Esophagus (tissue), 2 donors: Measurements from ENCODE around the gene GJD3. TPM values are rescaled to one million over a fixed set of nuclear protein-coding genes. Genes with fewer than 3 reads are reported as not detected.

ENCODE experiments used
- H3K27ac ChIP-seq, 2 donors: one replicate each; pipeline ENCODE4 v1.5.1; 2013; ENCODE audit warnings: low read depth in 2 of 2, mild to moderate bottlenecking in 2 of 2, inconsistent platforms in 1 of 2, low read length in 1 of 2, moderate library complexity in 1 of 2
- H3K27me3 ChIP-seq, 2 donors: one replicate each; pipeline ENCODE4 v1.6.1; 2013; ENCODE audit warnings: low read length in 2 of 2, control low read depth in 1 of 2, mild to moderate bottlenecking in 1 of 2; ENCODE audit not compliant: insufficient read depth in 2 of 2, control insufficient read depth in 1 of 2
- H3K36me3 ChIP-seq, 2 donors: one replicate each; pipeline ENCODE4 v1.6.1; 2013; ENCODE audit warnings: low read length in 1 of 2; ENCODE audit not compliant: control insufficient read depth in 2 of 2, insufficient read depth in 2 of 2
- H3K4me1 ChIP-seq, 2 donors: one replicate each; pipeline ENCODE4 v1.6.1; 2013; ENCODE audit warnings: low read length in 1 of 2; ENCODE audit not compliant: control insufficient read depth in 2 of 2, insufficient read depth in 2 of 2
- H3K4me3 ChIP-seq, 2 donors: one replicate each; pipeline ENCODE4 v1.5.1; 2013; ENCODE audit warnings: low read length in 2 of 2, mild to moderate bottlenecking in 2 of 2, low read depth in 1 of 2, moderate library complexity in 1 of 2
- H3K9me3 ChIP-seq, 2 donors: one replicate each; pipeline ENCODE4 v1.6.1; 2013; ENCODE audit warnings: mild to moderate bottlenecking in 2 of 2, low read depth in 1 of 2, low read length in 1 of 2, moderate library complexity in 1 of 2; ENCODE audit not compliant: control insufficient read depth in 2 of 2, insufficient read depth in 1 of 2
- WGBS, 2 donors: extraction: QIAGEN DNeasy Blood & Tissue Kit; methylation state at CpG; one replicate each; pipeline ENCODE4 v1.1.7; 2013; 5-methylcytosine and 5-hydroxymethylcytosine counted together
- polyA plus RNA-seq, 2 donors: library from polyadenylated mRNA; stranded (reverse); fragments of 200-250 nt; gene quantifications; one replicate each; pipeline ENCODE4 v1.2.3, GENCODE V29; 2013
- donor health status: healthy with polysubstance abuse.
- donor health status: Bipolar disorder and iron deficiency.

GJD3 gene
- polyA plus RNA-seq, 2 donors: 0.68 to 1.0 TPM

DNA sequence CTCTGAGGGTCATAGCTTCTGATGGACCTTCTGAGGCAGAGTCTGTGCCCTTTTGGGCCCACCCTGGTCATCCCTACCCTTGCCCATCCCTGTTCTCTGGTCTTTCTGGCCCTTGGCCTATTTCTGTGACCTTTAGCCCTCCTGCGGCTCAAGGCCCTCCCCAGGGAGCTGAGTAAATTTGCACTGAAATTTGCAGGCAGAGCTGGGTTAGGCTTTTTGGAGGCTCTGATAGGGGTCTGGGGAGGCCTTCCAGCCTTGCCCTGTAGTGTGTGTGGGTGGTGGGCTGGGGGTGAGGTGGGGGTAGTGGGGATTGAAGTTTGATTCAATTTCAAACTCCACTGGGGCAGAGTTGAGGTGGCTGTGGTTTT lies 37.7 kb downstream of the GJD3 start:
- Histone ChIP-seq H3K27me3 (no peaks in the 10 kb centered on the region), H3K4me3 (no peak overlapping the region), H3K27ac (peak overlapping the region in 1 of 2 donors; percentile 45), H3K9me3 (no peaks in the 10 kb centered on the region), H3K36me3 (peaks cover 0 to 2% of the 10 kb centered on the region in 2 donors), H3K4me1 (peaks cover 20 to 54% of the 10 kb centered on the region in 2 donors)
- 45 to 53% methylated on average over 1 of the region's 1 CpG for WGBS, 2 donors

DNA sequence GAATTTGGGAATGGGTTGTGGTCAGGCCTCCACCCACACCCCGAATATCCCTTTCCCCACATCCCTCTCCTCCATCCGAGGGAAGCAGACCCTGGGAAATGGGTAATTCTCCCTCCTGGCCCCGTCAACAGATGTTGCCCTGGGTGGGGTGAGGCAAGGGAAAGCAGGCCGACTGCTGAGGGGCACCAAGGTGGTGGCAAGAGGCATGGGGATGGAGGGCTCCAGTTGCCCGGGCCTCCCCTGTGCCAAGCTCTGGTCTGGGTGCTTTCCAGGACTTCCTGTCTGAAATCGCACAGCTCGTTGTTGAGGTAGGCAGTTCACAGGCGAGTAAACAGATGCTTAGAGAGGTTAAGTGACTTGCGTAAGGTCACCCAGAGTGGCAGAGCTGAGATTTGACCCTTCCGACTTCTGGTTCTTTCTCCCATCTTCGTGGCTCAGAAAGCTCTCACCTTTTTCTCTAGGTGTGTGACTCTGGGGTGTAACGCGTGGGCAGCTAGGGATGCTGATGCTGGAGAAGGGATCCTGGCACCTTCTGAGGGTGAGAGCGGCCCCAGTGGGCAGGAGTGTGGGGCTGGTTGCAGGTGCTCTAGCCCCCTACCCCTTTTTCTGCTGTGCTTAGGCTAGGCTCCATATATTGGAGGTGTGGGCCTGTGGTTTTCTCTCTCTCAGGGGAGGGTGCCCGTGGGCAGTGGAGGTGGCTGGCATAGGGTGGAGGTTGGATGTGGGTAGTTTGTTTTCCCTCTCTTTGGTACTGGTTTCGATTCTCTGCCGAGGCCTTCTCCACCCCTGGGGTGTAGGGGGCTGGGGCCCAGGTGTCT lies 38.3 kb downstream of the GJD3 start:
- Histone ChIP-seq H3K9me3 (no peaks in the 10 kb centered on the region), H3K27ac (peak overlapping the region; percentile 22 to 45)
- 53 to 54% methylated on average over 17 of the region's 17 CpGs for WGBS, 2 donors

DNA sequence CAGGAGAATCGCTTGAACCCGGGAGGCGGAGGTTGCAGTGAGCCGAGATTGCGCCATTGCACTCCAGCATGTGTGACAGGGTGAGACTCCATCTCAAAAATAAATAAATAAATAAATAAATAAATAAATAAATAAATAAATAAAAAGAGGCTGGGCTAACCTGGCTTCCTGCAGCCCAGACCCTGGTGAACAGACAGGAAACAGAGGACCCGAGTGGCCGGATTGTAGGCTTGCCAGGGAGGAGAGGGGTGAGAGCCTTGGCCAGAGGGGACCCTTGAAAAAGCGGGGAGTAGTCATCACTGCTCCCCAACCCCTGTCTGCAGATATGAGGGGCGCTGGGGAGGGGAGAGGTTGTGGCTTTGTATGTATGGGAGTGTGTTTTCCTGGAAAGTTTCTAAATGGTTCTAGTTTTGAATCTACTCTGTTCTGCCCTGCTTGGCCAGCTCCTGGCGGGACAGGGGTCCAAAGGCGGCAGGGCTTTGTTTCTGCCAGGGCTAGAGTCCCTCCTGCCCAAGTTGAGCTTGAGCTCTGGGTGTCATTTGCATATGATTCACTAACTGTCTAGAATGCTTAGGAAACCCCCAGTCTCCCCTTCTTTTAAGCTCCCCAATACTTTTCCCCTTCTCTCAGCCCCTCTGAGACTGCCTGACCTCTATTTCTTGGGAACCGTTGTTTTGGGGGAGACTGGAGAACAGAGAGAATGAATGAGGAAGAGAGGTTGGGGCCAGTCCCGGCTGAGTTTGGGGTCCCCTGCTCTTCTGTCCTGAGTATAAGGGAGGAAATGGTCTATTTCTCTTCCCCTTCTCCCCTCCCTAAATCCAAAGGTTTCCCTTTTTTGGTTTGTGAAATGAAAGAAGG lies 39.2 kb downstream of the GJD3 start:
- Histone ChIP-seq H3K9me3 (no peaks in the 10 kb centered on the region), H3K27ac (peak overlapping the region; percentile 38 to 45), H3K4me3 (no peak overlapping the region), H3K27me3 (no peaks in the 10 kb centered on the region), H3K36me3 (peaks cover 0 to 2% of the 10 kb centered on the region in 2 donors), H3K4me1 (peaks cover 17 to 51% of the 10 kb centered on the region in 2 donors)
- WGBS, 2 donors: 78 to 80% methylated on average over 13 of the region's 13 CpGs

More for the DNA sequence above, 38.3 kb downstream of the GJD3 start:
- Histone ChIP-seq H3K4me3 (no peak overlapping the region), H3K4me1 (peaks cover 23 to 53% of the 10 kb centered on the region in 2 donors), H3K36me3 (peaks cover 0 to 2% of the 10 kb centered on the region in 2 donors), H3K27me3 (no peaks in the 10 kb centered on the region)

DNA sequence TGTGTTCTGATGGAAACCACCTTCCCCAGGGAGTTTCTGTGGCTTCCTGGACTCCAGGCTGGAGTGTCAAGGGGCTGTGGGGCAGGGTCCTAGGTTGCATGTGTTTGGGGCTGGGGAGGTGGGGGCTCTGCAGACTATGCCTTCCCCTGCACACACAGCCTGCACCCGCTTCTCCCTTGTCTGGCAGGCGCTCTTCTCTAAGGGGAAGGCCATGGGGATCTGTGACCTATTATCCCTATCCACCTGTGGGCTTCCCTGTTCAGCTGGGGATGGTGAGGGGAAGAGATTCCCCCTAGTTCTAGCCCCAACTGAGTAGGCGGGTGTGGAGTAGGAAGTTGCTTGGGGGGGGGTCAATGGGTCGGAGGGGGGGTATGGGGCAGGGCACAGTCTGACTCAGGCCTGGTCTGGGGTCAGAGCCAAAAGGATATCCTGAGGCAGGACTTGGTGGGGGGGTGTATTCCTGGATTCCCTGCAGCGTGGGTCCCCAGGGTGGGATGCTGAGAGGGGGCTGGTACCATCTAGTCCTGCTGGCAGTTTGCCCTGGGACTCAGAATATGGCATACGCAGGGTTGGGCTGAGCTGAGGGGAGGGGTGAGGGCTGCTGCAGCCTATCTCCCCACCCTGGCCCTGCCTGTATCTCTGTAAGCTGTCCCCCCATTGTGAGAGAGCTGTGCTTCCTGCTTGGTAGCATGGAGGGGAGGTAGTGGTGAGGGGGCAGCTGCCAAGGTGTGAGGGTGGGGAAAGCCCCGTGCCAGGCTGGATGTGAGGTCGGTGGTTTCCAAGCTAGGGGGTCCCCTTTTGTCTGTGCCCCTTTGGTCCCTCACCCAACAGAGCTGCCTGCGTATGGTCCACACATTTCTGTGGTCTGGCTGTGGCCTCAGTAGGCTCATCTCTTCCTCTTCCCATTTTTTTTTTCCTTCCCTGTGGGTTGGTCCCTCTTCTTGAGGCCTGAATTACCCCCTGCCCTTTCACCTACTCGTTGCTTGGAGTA lies 40.9 kb downstream of the GJD3 start:
- Histone ChIP-seq H3K9me3 (no peaks in the 10 kb centered on the region), H3K36me3 (peaks cover 0 to 2% of the 10 kb centered on the region in 2 donors), H3K4me1 (peaks cover 17 to 55% of the 10 kb centered on the region in 2 donors), H3K27ac (peak overlapping the region; percentile 79 to 90), H3K27me3 (no peaks in the 10 kb centered on the region), H3K4me3 (no peak overlapping the region)
- 39 to 41% methylated on average over 10 of the region's 10 CpGs for WGBS, 2 donors

DNA sequence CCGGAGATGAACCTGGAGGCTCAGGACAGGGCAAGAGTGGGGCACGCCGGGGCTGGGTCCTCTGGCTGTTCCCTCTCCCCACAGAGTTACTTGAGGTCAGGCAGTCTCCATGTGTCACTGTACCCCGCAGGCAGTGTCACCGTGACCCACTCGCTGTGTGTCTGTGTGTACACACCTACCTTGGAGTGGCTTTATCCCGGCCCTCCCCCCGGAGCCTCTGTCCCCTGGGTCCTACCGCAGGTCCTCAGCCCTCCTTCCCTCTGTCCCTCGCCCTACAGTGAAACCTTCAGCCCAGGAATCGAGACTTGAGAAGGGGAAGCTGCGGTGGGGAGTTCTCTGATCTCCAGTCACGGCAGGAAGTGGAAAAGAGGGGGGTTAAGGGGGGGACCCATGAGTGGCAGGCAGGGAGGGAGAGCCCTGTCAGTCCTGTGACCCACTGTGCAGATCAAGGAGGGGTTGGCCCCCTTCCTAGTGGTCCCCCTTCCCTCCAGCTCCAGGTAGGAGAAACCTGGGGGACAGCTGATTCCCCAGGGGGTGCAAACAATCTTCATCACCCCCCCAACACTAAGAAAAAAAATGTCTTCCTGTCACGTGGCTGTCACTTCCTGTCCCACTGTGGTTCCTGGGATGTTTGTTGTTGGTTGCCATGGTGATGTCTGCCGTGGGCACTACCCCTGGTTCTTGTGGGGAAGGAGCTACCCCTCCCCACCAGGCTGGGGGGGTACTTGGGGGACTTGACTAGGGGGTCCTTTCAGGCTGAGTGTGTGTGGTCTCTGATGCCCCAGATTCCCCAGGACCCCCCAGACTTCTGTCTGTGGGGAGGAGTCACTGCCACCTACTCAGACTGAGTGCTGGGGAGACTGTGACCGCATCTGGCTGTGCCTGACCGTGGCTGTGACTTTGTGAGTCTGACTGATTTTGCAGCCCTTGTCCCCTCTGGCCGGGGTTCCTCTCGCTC lies 41.9 kb downstream of the GJD3 start:
- Histone ChIP-seq H3K27ac (peak overlapping the region; percentile 79 to 90), H3K36me3 (peaks cover 0 to 2% of the 10 kb centered on the region in 2 donors), H3K4me3 (peak overlapping the region; percentile 20 to 37), H3K4me1 (peaks cover 15 to 55% of the 10 kb centered on the region in 2 donors), H3K27me3 (no peaks in the 10 kb centered on the region), H3K9me3 (no peaks in the 10 kb centered on the region)
- 17 to 24% methylated on average over 19 of the region's 19 CpGs for WGBS, 2 donors

DNA sequence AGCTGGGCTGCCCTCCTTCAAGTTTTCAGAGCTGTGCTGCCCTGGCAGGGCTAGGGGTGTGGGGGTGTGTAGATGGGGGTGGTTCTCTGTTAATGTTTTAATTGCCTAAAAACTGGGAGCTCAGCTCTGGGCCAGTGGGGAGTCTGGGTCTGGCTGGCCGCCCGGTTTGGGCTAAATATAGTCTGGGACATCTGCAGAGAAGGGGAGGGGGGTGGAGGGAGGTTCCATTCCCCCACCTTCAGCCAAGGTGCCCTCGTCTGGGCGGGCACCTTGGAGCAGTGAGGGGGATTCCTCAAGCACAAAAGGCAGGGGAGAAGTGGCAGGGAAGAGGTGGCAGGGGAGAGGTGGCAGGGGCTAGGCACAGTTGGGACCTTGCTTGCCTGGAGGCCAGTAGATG lies 42.6 kb downstream of the GJD3 start:
- peaks cover 16 to 61% of the 10 kb centered on the region in 2 donors for H3K4me1 ChIP-seq
- H3K36me3 ChIP-seq: peaks cover 0 to 2% of the 10 kb centered on the region in 2 donors
- peak overlapping the region; percentile 20 to 37 for H3K4me3 ChIP-seq
- peak overlapping the region; percentile 79 to 90 for H3K27ac ChIP-seq
- H3K27me3 ChIP-seq: no peaks in the 10 kb centered on the region
- WGBS, 2 donors: 13 to 19% methylated on average over 4 of the region's 4 CpGs
- H3K9me3 ChIP-seq: no peaks in the 10 kb centered on the region

DNA sequence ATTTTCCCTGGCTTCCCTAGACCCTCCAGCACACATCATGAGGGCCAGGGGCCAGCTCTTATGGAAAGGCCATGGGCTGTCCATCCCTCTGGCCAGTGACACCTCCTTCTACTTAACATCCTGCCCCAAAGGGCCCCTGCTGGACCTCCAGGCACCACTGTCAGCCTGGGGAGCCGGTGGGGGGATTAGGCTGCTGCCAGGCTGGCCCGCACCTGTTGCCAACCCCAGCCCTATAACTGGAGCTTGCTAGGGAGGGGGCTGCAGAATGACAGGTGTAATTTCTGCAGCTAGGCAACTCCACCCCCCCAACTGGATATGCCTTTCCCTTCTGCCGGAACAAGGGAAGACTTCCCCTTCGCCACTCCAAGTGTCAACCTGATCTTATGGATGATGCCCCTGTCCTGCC lies 43.0 kb downstream of the GJD3 start:
- H3K27ac ChIP-seq: peak overlapping the region; percentile 79 to 90
- H3K9me3 ChIP-seq: no peaks in the 10 kb centered on the region
- H3K4me1 ChIP-seq: peaks cover 20 to 61% of the 10 kb centered on the region in 2 donors
- no peaks in the 10 kb centered on the region for H3K27me3 ChIP-seq
- peak overlapping the region; percentile 13 to 37 for H3K4me3 ChIP-seq
- H3K36me3 ChIP-seq: peaks cover 0 to 2% of the 10 kb centered on the region in 2 donors
- WGBS, 2 donors: 42 to 51% methylated on average over 4 of the region's 4 CpGs

DNA sequence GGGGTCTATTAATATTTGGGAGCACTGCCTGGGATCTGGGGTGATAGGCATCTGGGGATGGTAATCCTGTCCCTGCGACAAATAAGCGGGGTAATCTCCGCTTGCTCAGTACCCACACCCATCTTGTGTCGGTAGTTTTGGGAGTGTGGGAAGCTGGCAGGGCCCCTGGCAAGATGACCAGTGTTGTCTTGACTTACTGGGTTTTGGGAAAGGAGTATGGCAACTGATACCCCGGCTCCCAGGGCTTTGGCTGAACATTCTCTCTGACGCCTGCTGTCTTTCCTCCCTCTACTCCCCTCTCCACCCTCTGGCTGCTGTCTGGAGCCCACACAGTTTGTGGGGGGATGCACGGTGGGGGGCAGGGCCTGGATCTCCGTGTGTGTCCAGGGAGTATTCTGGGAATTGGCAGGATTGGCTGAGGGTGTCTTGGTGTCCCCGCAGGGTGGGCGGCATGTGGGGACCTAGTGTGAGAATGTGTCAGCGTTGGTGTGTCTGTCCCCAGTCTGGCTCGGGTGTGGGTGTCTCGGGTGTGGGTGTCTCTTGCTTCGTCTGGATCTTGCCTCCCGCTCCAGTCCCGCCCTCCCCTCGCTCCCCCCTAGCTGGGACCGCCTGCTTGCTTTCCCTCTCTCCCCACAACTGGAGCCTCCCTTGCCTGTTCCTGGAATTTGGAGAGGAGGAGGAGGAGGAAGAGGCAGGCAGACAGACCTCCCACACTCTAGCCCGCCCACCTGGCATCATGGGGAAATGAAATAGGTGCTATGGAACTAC lies 43.6 kb downstream of the GJD3 start:
- peak overlapping the region; percentile 13 to 37 for H3K4me3 ChIP-seq
- peak overlapping the region; percentile 79 to 90 for H3K27ac ChIP-seq

More for the DNA sequence above, 43.6 kb downstream of the GJD3 start:
- 16 to 32% methylated on average over 18 to 19 of the region's 19 CpGs for WGBS, 2 donors
- peaks cover 23 to 61% of the 10 kb centered on the region in 2 donors for H3K4me1 ChIP-seq
- peaks cover 0 to 2% of the 10 kb centered on the region in 2 donors for H3K36me3 ChIP-seq
- no peaks in the 10 kb centered on the region for H3K9me3 ChIP-seq
- H3K27me3 ChIP-seq: no peaks in the 10 kb centered on the region
